GM18526 (cell line): ENCODE data around the gene NUDT17.
A peak's percentile ranks its signal among the peaks of the same experiment; 100 is the strongest.

ENCODE experiments used
- POLR2A ChIP-seq: IDR thresholded peaks from 3 replicates; pipeline ENCODE4 v1.6.1; 2011; ENCODE audit not compliant: insufficient read length; ENCODE audit errors: extremely low read depth

Gene NUDT17, protein sequence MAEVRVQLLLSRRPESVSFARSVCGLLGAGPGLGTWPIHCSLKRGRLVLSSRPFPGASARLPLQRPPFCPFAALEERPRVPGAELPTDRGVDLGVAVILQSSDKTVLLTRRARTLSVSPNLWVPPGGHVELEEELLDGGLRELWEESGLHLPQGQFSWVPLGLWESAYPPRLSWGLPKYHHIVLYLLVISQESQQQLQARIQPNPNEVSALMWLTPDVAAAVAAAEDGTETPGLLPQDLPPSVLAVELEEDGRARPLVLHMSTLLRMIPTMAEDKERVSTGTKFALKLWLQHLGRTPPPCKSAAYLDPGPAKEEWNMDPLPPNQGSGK

DNA sequence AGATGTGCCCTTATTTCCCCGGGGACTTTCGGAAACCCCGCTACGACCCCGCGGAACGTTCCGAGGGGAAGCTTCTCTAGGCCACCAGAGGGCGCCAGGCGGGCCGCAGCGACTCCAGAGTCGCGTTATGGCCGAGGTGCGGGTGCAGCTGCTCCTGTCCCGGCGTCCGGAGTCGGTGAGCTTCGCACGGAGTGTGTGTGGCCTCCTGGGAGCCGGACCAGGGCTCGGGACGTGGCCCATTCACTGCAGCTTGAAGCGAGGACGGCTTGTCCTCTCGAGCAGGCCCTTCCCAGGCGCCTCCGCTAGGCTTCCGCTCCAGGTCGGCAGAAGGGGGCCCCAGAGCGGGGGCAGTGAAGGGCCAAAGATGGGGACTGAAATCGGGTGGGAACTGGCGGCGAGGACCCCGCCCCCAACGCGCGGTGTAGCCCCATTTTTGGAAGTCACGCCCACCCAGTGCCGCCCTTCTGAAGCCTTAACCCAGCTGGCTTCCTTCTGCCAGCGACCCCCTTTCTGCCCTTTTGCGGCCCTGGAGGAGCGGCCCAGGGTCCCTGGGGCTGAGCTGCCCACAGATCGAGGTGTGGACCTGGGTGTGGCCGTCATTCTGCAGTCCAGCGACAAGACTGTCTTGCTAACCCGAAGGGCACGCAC is at the start of gene NUDT17:
Gene NUDT17, plus strand, starts transcription at position 117 of the 648 bp plus-strand sequence. Its CDS starts 11 bp downstream, at position 128.
- TF ChIP-seq POLR2A = peak; percentile 67

DNA sequence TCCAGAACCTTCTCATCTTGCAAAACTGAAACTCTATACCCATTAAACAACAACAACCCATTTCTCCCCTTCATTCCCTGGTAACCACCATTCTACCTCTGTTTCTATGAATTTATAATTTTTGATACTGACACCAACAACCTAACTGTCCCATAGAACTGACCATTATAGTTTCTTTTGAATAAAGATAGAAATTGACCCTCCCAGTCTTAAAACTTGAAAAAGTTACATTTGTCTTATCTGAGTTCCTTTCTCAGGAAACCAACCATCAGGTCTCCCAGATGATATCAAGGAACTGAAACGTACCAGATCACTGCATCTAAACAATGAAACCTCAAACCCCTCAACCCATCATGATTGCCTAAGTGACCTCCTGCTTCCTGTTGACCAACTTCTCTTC is 48.7 kb upstream of the NUDT17 start:
- no peak for TF ChIP-seq POLR2A

DNA sequence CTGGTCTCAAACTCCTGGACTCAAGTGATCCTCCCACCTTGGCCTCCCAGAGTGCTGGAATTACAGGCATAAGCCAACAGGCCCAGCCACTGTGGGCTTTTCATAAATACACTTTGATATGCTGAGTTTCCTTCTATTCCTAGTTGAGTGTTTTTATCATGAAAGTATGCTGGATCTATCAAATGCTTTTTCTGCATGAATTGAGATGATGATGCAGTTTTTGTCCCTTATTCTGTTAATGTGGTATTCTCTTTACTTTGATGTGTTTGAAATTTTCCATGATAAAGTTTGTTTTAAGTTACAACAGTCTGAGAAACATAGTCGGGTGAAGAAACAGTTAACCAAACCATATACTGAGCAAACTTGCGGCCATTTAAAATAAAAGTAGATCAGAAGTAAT is 45.6 kb upstream of the NUDT17 start:
- no peak for TF ChIP-seq POLR2A

DNA sequence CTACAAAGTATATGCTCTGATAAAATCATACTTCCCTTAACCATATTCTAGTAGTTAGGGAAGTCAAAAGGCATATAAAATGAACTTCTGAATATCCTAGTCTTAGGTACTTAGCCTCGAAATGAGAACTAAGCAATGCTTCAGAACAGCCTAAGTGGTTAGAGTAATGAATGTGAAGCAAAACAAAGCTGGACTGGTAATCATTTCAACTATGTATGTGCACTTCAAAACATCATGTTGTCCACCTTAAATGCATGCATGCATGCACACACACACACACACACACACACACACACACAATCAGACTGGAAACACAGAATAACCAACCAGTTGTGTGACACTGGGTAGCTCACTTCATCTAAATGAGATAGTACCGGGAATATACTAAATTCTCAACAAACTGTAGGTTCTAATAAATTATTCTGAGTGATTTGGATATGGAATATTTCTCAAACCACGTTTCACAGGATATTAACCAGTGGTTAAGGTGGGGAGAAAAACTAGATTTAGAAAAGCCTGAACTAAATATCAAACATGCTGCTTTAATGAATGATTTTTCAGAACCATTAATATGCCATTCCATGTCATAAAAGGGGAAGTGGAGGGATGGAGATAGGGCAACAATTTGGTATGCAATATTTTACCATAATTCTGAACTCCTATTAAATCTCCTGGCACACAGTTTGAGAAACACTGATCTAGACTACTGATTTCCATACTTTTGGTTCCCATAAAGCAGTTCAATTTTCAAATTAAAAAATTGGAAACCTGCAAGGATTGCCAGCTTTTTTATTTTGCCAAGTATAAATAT is 41.0 kb upstream of the NUDT17 start:
- no peak for TF ChIP-seq POLR2A

DNA sequence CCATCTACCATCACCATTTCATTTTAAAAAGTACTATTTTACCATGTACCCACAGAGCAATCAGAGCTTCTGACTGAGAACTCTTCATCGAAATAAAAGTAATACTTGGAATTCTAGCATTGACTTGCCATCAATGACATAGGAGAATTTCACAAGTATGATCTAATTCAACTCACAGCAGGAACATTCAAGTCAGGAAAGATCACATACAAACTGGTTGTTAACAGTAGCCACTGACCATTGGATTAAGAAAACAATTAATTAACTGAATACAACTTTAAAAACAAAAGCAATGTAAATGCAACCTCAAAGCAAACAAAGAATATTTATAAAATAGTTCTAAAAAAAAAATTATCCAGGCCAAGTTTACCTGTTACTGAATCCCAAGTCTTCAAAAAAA is 40.4 kb upstream of the NUDT17 start:
- no peak for TF ChIP-seq POLR2A

DNA sequence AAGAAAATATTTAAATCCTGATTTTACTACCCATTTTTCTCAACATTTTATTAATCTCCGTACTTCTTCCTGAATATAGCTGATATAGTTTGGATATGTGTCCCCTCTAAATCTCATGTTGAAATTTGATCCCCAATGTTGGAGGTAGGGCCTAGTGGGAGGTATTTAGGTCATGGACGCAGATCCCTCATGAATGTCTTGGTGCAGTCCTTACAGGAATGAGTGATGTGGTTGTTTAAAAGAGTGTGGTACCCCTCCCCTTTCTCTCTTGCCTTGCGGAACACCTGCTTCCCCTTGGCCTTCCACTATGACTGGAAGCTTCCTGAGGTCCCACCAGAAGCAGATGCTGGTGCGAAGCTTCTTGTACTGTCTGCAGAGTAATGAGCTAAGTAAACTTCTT is 39.0 kb upstream of the NUDT17 start:
- TF ChIP-seq POLR2A = no peak

DNA sequence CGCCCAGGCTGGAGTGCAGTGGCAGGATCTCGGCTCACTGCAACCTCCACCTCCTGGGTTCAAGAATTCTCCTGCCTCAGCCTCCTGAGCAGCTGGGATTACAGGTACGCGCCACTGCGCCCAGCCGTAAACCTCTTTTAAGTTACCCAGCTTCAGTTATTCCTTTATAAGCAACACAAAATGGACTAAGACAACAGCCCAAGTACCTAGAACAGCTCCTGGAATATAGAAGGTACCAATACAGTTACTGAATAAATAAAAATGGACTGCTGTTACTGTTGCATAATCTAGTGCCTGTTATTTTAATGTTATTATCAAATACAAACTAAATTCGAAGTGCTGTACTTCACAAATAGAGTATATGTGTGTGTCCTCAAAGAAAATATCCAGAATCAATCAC is 38.6 kb upstream of the NUDT17 start:
- TF ChIP-seq POLR2A = no peak

DNA sequence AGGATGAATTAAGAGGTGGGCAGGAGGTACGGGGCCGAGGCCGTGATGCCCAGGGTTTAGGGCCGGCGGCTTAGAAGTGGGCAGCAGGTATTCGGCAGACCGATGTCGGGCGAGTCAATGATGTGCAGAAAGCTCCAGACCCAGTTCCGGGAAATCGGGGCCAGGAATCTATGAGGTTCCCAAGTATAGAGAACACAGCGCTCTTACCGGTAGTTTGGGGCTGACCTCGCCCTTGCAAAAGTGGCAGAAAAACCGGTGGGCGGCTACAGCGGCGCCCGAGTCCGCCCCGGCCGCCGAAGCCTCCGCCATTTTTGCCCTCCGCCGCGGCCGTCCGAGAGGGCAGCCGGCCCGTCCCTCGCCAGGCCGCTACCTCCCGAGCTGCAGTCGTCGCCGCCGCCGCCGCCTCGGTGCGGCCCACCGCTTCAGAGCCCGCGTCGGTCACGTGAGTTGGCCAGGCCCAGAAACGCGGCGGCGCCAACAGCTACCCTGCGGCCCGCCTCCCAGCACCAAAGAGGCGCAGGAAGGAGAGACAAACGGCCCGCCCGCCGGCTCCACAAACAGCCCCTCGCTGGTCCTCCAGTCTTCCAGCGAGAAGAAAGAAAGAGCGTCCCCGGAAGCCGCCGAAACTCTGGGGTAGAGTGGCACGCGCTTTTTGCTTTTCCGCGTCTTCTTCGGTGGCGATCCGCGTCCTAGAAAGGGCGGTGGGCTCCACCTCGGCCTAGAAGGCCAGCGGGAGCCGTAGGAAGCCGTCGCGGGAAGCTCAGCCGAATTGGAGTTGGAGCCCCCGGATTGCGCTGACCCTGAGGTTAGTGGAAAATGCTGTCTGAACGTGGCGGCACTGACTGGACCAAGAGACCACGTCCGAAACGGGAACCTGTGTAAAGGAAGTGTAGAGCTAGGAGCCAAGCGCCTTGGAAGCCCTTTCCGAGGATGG is 21.6 kb upstream of the NUDT17 start, which contains the start of the genes POLR3C and RNF115:
Gene POLR3C, plus strand, starts transcription at position 636 of the 934 bp plus-strand sequence. CDS start 1,577 bp downstream, outside the sequence.
Gene RNF115, minus strand, starts transcription at position 531 of the 934 bp plus-strand sequence. Its CDS starts 222 bp downstream, at position 309.
- TF ChIP-seq POLR2A = peak; percentile 70

DNA sequence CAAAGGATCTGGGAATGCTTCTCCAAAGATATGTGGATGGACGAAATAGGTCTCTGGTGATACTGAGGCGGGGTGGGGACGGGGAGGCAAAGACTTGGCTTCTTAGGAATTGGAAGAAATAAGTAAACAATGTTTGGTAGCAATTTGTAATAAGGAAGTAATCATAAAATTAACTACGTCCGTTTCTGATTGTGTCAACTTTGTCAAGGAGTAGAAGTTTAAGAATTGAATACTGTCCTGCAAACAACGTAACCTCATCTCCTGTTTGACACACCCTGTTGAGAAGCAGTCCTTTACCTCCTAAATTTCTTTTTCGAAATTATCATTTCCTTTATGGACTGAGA is 21.0 kb upstream of the NUDT17 start:
- TF ChIP-seq POLR2A = no peak

DNA sequence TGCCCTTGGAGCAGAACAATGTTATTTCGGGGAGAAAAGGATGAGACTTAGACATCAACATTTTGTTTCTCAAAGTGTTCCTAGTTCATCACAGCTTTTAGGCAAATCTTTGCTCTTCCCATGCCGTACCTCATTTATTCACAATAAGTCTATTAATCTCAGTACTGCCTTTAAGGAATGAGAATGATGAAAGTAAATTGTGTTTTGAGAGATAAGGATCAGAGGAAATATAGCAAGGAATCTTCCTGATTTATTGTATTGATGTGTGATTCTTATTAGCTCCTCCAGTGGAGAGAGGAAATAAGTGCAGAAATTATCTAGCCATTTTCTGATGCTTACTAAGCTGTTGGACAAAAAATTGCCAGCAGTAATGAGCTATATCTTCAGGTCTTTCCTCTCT is 19.4 kb upstream of the NUDT17 start:
- TF ChIP-seq POLR2A = no peak

DNA sequence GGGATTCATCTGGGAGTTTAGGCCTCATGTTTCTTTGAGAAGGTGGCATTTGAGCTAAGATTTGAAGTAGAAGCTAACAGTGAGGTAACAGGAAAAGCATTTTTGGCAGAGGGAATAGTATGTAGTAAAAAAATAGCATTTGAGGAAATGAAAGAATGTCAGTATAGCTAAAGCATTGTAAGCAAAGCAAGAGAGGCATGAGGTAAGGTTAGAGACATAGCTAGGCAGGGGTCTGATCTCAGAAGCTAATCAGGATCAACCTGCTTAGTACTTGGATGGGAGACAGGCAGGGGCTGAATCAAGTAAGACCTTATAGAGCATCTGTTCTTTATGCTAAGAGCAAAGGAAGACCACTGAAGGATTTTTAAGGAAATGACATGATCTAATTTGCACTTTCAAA is 17.5 kb upstream of the NUDT17 start:
- TF ChIP-seq POLR2A = no peak

DNA sequence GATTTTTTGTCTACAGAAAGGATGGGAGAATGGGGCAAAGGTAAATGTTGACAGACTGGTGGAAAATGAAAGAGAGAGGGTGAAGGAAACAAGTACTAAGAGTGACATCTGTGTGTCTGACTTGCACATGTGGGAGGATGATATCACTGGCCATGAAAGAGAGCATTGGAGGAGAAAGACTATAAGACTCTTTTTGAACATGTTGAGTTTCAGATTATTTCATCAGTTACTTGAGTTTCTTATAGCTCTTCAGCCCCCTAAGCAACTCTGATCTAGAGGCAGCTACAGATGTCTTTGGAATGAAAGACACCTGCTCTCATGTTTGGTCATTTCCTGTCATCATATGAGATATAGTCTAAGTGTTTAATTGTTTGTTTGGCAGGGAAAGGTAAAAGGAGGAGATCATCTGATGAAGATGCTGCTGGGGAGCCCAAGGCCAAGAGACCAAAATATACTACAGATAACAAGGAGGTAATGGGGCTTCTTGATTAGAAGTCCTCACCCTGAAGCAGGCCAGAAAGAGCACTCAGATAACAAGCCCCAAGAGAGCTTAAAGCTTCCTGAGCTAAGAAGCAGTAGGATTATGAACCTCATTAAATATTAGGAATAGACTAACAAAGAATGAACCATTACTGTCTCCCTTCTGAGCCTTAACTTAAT is 16.9 kb upstream of the NUDT17 start:
- TF ChIP-seq POLR2A = no peak

DNA sequence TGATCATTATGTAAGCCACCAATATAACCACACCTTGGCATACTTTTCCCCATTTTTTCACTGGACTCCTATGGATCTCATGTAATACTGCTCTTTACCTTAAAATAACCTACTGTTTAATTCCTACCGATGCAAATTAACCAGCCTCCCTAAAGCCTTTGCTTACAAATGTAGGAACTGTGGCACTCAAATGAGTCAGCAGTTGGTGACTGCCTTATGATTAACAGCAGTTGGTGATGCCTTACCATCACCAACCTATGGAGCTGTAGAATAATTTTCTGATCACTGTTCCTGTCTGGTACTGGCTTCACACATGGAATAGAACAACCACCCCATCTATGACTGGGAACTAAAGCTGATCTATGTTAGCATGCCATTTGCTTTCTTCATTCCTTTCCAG is 7.8 kb upstream of the NUDT17 start:
- TF ChIP-seq POLR2A = no peak

DNA sequence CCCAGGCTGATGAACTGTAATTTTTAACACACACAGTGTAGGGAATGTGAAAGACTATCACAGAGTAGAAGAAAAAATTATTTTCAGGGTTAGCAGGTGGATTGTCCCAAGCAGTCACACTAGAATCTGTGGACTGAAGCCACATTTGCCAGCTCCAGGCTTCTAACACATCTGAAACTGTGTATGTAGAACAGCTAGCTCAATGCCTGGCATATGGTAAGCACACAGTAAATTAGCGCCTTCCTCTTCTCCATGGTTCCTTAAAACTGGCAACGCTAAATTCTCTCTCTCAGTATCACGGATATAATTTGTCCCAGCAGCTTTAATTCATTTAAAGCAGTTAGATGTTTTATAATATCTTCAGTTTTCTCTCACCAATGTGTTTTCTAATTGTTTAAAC is 2.4 kb upstream of the NUDT17 start:
- no peak for TF ChIP-seq POLR2A

DNA sequence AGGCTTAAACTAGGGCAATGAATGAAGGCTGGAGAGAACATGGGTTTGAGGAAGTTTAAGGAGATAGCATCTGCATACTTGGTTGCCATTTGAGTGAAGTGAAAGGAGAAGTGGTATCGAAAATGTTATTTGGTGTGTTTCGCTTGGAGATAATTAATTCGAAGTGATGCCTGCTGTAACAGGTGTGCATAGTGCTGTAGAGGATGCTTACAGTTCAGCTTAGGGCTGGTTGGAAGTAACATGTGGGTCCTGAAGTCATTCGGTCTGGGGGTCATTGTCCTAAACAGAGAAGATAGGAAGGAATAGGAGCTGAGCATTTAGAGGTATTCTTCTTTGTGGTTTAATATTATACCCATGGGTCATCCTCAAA is 301 bp upstream of the NUDT17 start:
- no peak for TF ChIP-seq POLR2A

DNA sequence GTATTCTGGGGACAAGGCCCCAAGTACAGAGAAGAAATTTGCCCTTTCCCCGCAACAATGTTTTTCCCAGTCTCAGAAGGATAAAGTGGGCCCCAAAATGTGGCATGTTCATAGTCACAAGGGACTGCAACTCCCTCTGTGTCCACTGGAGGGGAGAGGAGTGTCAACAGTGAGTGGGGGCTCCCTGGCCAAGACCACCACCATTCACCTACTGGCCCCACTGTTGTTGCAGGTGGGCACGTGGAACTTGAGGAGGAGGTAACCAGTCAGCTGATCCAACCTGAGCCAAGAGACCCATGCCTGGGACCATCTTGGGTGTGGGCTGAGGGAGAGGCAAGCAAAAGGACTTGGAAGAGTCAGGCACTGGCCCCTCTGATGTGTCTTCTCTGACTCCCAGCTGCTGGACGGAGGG is 777 bp downstream of the NUDT17 start:
- TF ChIP-seq POLR2A = no peak
